HG03066 (cell line): ENCODE measurements around the gene AHRR.

Experiments
- ATAC-seq: cut with Tn5 transposase; IDR thresholded peaks from one replicate; pipeline ENCODE4 v1.9.1; 2021; ENCODE audit warnings: low read depth; ENCODE audit not compliant: unreplicated experiment

AHRR gene

GRCh38 chr5:344668-345067 lies 23.2 kb downstream of the AHRR start:
- no peak for ATAC-seq

DNA sequence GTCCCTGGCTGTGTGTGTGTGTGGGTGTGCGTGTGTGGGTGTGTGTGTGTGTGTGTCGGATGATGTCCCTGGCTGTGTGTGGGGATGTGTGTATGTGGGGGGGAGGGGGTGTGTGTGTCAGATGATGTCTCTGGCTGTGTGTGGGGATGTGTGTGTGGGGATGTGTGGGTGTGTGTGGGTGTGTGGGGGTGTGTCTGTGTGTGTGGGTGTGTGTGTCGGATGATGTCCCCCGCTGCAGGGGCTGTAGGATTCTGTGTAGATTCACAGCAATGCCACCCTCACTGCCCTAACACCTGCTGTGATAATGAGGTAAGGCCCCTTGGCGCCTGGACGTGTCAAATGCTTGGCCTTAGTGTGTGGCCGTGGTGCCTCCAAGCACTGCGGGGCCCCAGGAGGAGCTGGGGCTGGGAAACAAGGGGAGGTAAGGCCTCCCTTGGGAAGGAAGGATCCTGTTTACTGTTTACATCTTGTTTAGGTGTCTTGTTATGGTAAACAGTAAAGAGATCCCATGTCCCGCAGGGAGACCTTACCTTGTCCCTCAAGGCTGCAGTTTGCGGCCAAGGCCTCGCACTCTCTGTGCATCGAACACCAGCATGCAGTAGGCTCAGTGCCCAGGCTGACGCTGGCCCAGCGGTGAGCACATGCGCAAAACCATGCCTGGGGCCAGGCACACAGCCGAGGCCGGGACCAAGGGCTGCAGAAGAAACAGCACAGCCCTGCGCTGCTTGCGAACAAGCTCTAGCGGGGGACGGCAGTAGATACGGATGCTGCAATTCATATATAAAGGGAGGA lies 24.1 kb downstream of the AHRR start:
- no peak for ATAC-seq

- ATAC-seq = no peak
These were observed 24.9 kb downstream of the AHRR start for GRCh38 chr5:346229-346935.

DNA sequence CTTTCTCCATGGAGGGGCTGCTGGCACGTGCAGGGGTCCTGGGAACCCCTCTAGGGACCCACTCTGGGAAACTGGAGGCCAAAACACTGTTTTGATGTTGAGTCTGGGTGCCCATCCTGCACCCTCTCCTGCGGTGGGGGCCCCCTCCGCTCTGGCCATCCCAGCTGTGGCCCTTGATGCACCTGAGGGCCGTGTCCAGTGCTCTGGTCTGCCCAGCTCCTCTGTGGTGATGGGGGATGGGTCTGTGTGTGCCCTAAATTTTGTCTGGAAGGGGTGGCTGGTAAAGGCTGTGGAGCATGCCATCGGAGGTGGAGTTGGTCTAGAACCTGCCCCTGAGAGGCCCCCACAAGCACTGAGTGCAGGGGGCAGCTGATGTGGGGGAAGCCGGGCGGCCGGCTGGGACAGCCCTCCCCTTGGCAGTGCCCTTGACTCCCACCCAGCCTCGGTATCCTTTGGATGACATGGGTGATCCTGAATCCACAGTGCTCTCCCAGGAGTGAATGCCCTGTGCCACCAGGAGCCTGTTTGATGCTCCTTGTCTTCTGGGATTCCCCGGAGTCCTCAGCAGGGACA lies 26.3 kb downstream of the AHRR start:
- ATAC-seq = no peak

GRCh38 chr5:348726-349125 lies 27.2 kb downstream of the AHRR start:
- ATAC-seq = no peak

- ATAC-seq = no peak
These were observed 28.8 kb downstream of the AHRR start for GRCh38 chr5:350355-350754.

DNA sequence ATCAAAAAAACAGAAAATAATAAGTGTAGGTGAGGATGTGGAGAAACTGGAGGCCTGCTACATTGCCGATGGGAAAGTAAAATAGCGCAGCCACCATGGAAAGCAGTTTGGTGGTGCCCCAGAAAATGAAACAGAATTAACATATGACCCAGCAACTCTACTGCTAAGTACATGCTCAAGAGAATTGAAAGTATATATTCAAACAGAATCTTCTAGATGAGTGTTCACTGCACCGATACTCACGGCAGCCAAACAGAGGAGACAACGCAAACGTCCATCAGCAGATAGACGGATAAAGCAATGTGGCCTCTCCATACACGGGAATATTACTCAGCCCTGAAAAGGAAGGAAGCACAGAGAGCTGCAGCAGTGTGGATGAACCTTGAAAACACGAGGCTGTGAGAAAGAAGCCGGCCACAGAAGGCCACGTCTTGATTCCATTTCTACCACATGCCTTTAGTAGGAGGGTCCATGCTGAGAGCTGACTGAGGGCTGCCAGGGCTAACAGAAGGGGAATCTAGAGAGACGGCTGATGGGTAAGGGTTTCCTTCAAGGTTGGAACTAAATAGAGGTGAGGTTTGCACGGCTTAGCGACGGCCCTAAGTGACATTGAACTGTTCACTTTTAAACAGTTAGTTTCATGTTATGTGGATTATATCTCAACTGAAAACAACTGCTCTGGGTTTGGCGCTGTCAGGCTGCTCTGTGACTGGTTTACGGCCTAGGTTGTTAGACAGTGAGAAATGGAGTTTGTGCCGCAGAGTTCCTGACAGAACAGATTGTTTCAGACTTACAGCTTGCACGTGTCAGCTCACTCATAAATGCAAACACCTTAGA lies 29.8 kb downstream of the AHRR start:
- ATAC-seq = no peak

DNA sequence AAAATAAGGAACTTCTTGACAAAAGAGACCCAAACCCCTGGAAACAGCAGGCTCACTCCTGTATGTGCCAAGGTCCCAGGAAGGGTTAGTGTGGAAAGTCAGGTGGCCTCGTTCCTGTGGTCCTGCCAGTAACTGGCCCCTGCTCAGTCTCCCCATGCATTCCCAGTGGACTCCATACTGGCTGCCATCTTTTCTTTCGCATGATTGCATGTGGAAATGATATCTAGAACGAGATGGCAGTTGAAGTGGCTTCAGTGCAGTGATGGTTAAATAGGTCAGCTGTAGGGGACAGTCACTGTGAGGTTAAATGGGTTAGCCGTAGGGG lies 30.4 kb downstream of the AHRR start:
- no peak for ATAC-seq

GRCh38 chr5:352639-353611 lies 31.4 kb downstream of the AHRR start:
- no peak for ATAC-seq

DNA sequence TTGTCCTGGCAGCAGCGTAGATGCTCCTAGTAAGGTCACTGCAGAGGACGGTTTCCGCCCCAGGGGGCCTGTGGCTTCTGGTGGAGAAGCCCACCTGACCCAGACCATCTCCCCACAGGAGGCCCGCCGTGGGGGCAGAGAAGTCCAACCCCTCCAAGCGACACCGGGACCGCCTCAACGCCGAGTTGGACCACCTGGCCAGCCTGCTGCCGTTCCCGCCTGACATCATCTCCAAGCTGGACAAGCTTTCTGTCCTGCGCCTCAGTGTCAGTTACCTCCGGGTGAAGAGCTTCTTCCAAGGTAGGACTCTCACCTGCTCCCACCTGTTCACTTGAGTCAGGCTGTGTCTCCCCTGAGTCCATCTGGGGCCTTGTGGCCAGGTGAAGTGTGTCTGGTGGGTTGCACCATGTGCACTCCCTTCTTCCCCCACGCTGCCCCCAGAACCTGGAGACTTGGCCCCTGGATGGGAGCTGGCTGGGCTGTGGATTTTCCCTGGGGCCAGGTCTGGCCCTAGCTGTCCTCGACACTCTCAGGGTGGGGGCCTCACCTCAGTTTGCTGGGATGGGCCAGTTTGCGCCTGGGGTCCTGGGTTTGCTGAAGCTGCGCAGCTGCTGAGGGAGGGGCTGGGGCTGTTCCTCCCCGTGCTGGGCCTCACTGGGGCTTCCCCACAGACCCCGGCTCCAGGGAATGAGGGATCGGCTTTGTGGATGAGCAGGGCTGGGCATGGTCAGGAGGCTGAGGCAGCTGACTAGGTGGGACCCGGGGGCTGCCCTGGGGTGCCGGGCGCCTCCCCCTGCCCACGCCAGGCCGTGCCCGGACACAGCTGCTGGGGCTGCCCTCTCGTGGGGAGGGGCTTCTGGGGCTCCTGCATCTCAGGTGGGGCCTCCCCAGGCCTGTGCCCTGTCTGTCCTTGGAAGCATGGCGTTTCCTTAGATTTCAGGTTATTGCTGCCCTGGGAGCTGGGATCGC lies 32.4 kb downstream of the AHRR start:
- no peak for ATAC-seq

DNA sequence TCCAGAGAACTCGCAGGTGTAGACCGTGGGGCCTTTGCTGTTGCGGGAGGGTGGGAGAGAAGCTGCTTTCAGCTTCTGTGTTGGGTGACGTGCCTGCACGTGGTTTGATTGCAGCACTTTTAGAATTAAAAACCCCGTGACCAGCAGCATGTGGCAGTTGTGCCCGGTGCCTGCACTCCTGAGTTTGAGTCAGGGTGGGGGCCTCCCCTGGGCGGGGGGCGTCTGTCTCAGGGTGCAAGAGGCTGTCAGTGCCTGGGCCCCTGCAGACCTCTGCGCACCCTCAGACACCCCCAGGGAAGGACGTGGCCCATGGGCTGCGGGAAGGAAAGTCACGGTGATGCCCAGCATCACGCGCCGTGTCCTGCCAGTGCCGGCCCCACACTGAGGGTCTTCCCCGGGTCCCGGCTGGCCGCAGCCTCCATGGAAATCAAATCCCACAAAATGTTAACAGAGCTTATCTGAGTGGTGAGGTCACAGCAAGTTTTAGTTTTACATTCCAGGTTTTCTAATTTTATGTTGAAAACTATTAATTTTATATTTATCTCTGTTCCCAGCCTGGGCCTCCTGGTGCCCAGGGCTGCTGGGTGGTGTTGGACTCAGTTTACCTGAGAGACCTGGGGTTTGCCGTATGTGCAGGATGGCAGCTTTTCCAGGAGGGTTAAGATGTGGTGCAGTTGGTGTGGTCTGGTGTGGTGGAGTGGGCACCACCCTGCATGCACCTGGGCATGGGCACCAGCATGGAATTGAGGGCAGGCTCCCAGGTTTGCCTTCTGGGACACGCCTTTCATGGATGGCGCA lies 33.3 kb downstream of the AHRR start:
- no peak for ATAC-seq

DNA sequence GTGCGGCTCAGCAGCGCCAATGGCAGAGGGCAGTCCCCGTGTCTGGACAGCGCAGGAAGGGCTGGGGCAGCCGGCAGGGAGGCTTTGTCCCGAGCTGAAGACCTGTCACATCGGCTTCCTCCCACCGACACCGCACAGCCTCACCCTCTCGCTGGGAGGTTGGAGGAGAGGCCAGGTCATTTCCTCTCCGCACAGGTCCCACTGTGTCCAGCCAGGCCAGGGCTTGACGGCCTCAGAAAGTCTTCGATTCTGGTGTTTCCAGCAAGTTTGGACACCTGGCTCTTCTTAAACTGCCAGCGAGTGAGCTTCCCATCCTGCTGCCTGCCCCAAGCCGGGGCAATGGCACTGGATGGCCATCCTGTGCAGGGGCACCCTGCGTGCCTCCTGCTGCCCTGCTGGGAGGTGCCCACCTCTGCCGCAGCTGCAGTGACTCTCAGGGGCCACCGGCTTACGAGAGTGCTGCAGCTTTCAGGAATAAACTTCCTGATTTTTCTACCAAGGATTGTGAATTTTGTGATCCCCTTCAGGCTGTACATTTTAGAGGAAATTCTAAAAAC lies 33.9 kb downstream of the AHRR start:
- no peak for ATAC-seq

DNA sequence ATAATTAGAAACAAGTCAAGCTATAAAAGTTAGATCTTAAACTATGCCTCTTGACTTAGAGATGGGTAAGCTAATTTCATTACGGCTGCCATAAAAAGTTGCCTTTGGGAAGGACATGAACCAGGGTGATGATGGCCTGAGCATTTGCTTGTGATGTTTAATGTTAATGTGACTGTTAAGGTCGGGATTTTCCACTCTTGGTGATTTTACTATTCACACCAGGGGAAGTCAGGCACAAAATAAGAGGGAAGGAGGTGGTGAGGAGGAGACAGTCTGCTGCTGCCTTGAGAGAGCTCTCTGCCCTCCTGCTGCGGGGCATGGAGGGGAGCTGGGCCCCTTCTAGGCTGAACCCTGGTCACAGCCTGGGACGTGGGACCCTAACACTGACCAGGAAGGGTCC lies 34.4 kb downstream of the AHRR start:
- ATAC-seq = no peak

GRCh38 chr5:359301-359897 lies 37.9 kb downstream of the AHRR start:
- ATAC-seq = no peak

DNA sequence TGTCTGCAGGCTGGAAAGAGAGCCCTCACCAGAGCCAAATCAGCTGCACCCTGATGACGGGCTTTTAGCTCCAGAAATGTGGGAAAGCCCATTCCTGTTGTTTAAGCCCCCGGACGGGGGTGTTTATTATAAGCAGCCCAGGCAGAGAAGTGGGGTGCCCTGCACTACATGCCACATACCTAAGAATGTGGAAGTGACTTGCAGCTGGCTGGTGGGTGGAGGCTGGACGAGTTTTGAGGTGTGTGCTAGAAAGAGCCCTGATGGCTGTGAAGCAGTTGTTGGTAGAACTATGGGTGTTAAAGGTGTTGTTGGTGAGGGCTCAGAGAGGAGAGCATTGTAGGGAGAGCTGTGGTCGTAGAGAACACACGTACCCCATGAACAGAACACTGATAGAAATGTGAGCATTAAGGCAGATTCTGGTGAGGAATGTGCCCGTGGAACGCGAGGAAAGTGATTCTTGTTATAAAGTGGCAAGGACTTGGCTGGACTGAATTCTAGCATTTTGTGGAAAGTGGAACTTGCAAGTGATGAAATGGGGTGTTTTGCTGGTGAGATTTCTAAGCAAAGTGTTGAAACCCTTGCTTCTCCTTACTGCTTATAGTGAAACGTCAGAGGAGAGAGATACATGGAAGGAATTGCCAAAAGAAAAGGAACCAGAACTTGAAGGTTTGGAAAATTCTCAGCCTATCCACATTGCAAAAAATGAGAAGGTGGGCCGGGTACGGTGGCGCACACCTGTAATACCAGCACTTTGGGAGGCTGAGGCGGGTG lies 38.9 kb downstream of the AHRR start:
- no peak for ATAC-seq

GRCh38 chr5:362189-362588 lies 40.7 kb downstream of the AHRR start:
- no peak for ATAC-seq
